Measurements from ENCODE around the gene BIRC2.

DNA sequence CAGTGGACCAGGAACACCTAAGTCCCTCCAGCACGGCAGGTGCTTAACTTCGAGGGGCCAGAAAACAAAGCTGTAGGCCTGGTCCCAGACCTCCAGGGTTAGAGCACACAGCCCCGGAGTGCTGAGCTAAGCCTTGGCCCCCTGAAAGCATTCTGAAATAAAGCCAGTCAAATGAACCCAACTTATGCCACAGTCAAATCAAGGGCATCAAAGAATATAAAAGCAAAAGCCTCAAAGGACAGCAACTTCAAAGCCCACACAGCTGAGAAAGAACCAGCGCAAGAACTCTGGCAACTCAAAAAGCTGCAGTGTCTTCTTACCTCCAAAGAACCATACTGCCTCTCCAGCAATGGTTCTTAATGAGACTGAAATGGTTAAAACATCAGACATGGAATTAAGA, 66.5 kb downstream of the BIRC2 start:
- TF ChIP-seq POLR2AphosphoS5 (IDR thresholded peaks at IDR 0.05; ENCODE audit: low read depth, low read length) (no peak), TAF1 (IDR thresholded peaks at IDR 0.05; ENCODE audit: borderline replicate concordance, insufficient read depth, low read length) (no peak), FOXP2 (optimal IDR thresholded peaks at IDR 0.05; ENCODE audit: borderline replicate concordance, extremely low read depth, extremely low read length, insufficient read depth) (no peak), SIN3A (IDR thresholded peaks at IDR 0.05; ENCODE audit: borderline replicate concordance, insufficient read depth, low read length) (no peak)
- TF ChIP-seq, protein P1, sequence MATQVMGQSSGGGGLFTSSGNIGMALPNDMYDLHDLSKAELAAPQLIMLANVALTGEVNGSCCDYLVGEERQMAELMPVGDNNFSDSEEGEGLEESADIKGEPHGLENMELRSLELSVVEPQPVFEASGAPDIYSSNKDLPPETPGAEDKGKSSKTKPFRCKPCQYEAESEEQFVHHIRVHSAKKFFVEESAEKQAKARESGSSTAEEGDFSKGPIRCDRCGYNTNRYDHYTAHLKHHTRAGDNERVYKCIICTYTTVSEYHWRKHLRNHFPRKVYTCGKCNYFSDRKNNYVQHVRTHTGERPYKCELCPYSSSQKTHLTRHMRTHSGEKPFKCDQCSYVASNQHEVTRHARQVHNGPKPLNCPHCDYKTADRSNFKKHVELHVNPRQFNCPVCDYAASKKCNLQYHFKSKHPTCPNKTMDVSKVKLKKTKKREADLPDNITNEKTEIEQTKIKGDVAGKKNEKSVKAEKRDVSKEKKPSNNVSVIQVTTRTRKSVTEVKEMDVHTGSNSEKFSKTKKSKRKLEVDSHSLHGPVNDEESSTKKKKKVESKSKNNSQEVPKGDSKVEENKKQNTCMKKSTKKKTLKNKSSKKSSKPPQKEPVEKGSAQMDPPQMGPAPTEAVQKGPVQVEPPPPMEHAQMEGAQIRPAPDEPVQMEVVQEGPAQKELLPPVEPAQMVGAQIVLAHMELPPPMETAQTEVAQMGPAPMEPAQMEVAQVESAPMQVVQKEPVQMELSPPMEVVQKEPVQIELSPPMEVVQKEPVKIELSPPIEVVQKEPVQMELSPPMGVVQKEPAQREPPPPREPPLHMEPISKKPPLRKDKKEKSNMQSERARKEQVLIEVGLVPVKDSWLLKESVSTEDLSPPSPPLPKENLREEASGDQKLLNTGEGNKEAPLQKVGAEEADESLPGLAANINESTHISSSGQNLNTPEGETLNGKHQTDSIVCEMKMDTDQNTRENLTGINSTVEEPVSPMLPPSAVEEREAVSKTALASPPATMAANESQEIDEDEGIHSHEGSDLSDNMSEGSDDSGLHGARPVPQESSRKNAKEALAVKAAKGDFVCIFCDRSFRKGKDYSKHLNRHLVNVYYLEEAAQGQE (IDR thresholded peaks at IDR 0.05; ENCODE audit: insufficient read depth in 1 of 2, low read depth in 2 of 2, low read length in 2 of 2) = no peak
